ENCODE measurements around the gene NUDT7.

NUDT7 gene

DNA sequence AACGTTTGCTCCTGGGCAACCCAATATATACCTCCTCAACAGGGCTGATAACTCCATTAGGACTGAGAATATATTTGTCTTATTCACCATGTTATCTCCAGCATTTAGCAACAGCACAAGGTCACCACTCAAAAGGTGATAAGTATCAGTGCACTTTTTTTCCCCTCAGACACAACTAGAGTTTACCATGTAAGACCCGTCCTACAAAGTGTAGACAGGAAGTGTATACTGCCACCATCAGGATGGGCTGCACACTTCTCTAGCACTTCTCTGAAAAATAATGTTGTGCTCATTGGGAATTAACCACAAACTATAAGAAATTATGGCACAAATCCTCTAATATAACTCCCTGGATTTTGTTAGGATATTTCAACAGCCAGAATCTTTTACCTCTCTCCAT, 60.4 kb downstream of the NUDT7 start:
- peak in 1 of 2 experiments; percentile 4 for DNase-seq

- peak in 1 of 2 experiments; percentile 1 for DNase-seq
These were observed 62.4 kb downstream of the NUDT7 start for GRCh38 chr16:77784441-77785372.

GRCh38 chr16:77785373-77785764, 63.1 kb downstream of the NUDT7 start:
- DNase-seq: no peak

DNA sequence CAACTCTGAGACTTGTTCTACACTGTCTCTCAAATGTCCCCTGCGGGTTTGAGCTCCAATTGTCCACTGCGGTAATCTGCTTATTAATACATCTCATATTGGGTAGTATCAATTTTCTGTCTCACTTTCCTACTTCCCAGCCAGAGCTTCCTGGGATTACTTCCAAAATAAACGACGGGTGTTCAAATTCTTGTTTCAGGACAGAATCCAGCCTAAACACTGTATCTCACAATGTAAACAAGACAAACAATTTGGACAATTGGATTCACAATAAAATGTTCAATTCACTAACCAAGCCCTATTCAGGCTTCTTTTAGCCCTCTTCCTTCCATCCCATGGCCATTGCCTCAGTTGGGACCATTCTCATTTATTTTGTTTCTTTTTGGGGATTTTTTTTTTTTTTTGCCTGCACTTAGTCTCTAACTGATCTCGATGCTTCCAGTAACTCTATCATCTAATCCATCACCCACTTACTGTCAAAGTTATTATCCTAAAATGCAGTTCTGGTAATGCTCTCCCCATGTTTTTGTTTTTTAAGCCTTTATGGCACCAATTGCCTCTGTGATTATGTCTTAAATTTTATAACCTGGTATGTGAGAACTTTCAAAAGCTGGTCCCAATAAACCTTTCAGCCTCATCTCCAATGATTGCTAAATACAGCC, 64.0 kb downstream of the NUDT7 start:
- no peak for DNase-seq

GRCh38 chr16:77787452-77787851, 65.1 kb downstream of the NUDT7 start:
- DNase-seq: no peak

DNA sequence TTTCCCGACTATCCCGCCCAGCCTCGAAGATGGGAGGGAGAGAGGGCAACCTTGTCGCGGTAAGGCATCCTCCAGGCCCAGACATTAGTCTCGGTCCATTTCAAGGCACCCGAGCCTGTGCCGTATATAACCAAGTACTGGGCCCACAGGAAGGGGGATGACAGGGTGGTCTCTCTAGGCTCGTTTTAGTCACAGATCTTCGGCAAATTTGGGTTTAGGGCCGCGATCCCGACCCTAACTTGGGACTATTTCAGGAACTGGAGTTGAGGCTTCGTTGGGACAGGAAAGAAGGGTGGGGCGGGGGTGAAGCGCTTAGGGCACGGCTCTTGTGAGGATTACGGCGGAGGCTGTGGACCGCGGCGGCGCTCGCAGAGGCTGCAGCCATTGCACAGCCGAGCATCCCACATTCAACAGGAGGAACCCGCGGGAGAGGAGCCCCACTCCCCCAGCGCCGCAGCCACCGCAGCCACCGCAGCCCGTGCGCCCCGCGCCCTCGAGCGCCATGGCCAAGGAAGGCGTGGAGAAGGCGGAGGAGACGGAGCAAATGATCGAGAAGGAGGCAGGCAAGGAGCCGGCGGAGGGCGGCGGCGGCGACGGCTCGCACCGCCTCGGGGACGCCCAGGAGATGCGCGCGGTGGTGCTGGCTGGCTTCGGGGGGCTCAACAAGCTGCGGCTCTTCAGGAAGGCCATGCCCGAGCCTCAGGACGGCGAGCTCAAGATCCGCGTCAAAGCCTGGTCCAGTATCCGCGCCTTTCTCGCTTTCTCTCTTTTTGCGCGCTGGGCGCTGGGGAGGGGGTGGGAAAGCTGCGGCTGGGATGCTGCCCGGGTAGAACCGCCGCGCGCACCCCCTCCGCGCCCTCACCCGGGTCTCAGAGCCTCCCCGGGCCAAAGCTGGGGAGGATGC, 66.1 kb downstream of the NUDT7 start, which contains the start of gene VAT1L:
VAT1L (plus strand) TSS at position 384 of the 904 bp plus-strand sequence; CDS start at position 503, 119 bp downstream.
- DNase-seq: no peak

DNA sequence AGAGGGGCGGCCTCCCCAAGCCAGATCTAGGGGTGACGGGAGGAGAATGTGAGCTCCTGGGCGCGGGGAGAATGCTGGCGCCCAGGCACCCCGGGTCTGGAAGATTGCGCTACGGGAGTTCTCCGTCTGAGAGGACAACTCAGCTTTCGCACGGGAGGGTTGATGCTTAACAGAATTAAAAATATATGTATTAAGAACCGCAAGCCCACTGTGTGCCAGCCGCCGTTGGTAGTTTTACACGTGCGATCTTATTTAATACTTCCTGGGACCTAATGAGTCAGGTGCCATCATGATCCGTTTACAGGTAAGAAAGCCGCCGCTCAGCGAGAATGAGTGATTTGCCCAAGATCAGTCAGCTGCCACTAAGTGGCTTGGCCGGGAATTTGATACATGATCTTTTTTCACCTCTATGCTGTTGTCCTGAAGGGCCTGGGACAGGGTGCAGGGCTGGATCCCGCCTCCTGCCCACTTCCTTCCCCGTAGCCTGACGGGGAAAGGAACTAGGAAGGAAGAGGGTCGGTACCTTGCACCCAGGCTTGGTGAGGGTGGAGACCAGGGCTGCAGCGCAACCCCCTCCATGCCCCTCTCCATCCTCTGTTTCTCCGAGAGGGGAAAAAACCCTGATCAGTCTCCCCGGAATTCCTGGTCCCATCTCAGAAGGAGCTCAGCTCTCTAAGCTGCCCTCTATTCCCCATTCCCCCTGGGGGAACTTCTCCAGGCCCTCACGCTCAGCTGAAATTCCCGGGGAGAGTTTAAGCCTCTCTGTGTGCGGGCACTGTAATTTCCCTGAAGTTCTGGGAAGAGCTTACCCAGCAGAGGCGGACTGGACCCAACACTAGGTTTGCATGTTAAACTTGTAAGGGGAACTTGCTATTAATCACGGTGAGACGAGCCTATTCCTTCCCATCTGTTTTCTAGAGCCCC, 67.0 kb downstream of the NUDT7 start:
- DNase-seq: no peak

DNA sequence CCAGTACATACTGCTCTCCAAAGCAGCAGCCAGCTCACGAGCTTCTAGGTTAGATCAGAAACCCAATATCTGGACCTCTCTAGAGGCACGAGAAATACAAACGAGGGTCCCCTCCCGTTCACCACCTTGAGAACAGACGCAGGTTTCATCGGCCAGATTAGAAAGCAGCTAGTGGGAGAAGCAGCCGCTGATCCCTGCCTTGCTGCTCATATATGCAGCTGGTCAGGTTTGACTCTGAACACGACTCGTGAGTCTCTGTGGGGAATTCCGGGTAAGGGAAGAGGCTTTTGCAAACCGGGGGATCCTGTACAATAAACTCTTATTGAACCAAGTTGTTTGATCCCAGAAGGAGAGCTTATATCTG, 67.7 kb downstream of the NUDT7 start:
- DNase-seq: no peak

DNA sequence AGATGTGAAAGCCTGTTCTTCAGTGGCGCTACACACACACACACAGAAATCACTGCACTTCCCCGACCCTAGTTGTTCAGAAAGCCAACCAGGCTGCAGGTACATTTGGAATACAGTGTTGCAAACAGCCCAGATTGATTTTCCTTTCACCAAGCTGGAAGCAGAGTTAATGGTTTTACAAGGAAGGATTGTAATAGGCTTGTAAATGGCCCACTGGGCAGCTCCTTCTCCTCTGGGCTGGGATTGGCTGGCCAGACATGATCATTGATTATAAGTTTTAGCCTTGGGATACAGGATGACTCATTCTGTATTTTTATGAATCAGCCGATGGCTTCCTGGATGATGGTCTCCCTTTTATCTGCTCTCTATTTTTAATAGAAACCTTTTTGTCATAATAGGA, 68.6 kb downstream of the NUDT7 start:
- DNase-seq: no peak

Measured in Kasumi-1 (cell line).